ENCODE data around the gene MAP1LC3A. TPM values are rescaled to one million over a fixed set of nuclear protein-coding genes. Genes with fewer than 3 reads are reported as not detected.

Gene MAP1LC3A
- total RNA-seq, 1 experiment from 2014 or later = 25.9 TPM

DNA sequence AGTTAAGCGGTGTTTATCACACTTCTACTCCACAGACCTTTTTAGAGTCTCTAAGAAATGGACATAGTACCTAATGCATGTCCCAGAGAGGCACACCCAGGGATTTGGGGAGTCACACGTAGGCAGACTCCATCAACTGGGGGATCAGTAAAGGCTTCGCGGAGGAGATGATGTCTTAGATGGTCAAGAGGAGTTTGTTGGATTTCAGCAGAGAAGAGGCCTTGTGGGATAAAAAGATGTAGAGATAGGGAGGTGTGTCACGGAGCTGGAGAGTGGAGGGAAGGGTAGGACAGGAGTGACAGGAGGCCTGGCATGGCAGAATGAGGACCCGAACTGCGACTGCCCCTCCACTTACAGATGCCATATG, 33.2 kb upstream of the MAP1LC3A start:
- Histone ChIP-seq H2BK15ac (ENCODE audit: low read depth, low read length) (no peak overlapping the region), H2AFZ (ENCODE audit: low read length) (no peak overlapping the region), H3K4me1 (ENCODE audit: insufficient read depth, low read length) (no peaks in the 10 kb centered on the region), H3K27me3 (ENCODE audit: insufficient read depth, low read length) (no peaks in the 10 kb centered on the region), H4K91ac (ENCODE audit: insufficient read length, low read depth, low read length) (no peak overlapping the region), H3K79me1 (ENCODE audit: insufficient read depth, low read depth, low read length, poor library complexity, severe bottlenecking) (no peaks in the 10 kb centered on the region), H2BK12ac (ENCODE audit: insufficient read length, low read depth, low read length) (no peak overlapping the region), H4K5ac (ENCODE audit: insufficient read length, low read depth, low read length) (no peak overlapping the region), H2BK20ac (ENCODE audit: low read depth, low read length, poor library complexity, severe bottlenecking) (no peak overlapping the region), H2AK5ac (ENCODE audit: insufficient read length, low read length) (no peak overlapping the region), H4K8ac (replicated peaks; ENCODE audit: insufficient read length, low read depth, low read length) (no peak overlapping the region), H3K4ac (ENCODE audit: low read depth, low read length) (no peak overlapping the region), H4K20me1 (ENCODE audit: control insufficient read depth, insufficient read depth, insufficient read length) (no peaks in the 10 kb centered on the region), H3K23ac (ENCODE audit: insufficient read length, low read depth, low read length) (no peak overlapping the region), H3K9me3 (ENCODE audit: control insufficient read depth, low read depth, low read length) (no peaks in the 10 kb centered on the region), H3K27ac (ENCODE audit: insufficient read length, low read depth, low read length) (no peak overlapping the region), H3K79me2 (ENCODE audit: insufficient read depth, low read length) (peaks cover 6% of the 10 kb centered on the region; the same call in 1 of the 2 replicates), H3K18ac (ENCODE audit: insufficient read length, low read depth, low read length) (no peak overlapping the region), H3T11ph (ENCODE audit: low read length) (no peak overlapping the region), H3K14ac (ENCODE audit: insufficient read depth, low read length) (no peak overlapping the region), H3K23me2 (ENCODE audit: insufficient read length, low read depth, low read length, poor library complexity, severe bottlenecking) (no peaks in the 10 kb centered on the region), H3K9ac (ENCODE audit: extremely low read depth, insufficient read length, low read length) (no peak overlapping the region), H3K56ac (ENCODE audit: insufficient read length, low read depth, low read length) (no peak overlapping the region), H2BK120ac (ENCODE audit: low read depth, low read length, poor library complexity, severe bottlenecking) (no peak overlapping the region), H2BK5ac (ENCODE audit: insufficient read length, low read length) (no peak overlapping the region), H3K4me2 (ENCODE audit: insufficient read depth, insufficient read length, low read length) (no peak overlapping the region)
- no peak for DNase-seq
- H3K9me3 Mint-ChIP-seq = no peaks in the 10 kb centered on the region
- TF ChIP-seq, protein P1, sequence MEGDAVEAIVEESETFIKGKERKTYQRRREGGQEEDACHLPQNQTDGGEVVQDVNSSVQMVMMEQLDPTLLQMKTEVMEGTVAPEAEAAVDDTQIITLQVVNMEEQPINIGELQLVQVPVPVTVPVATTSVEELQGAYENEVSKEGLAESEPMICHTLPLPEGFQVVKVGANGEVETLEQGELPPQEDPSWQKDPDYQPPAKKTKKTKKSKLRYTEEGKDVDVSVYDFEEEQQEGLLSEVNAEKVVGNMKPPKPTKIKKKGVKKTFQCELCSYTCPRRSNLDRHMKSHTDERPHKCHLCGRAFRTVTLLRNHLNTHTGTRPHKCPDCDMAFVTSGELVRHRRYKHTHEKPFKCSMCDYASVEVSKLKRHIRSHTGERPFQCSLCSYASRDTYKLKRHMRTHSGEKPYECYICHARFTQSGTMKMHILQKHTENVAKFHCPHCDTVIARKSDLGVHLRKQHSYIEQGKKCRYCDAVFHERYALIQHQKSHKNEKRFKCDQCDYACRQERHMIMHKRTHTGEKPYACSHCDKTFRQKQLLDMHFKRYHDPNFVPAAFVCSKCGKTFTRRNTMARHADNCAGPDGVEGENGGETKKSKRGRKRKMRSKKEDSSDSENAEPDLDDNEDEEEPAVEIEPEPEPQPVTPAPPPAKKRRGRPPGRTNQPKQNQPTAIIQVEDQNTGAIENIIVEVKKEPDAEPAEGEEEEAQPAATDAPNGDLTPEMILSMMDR (conservative IDR thresholded peaks at IDR 0.05) = no peak
- H3K36me3 Mint-ChIP-seq (ENCODE audit: insufficient read depth in 1 of 3, low read depth in 3 of 3) = peaks cover 8 to 66% (median 43%) of the 10 kb centered on the region in 3 experiments; a peak in 6 of 7 replicates
- peak overlapping the region in 2 of 3 experiments; percentile 23 to 47; a peak in 4 of 7 replicates for H3K27ac Mint-ChIP-seq
- H3K4me1 Mint-ChIP-seq = peaks cover 9 to 15% of the 10 kb centered on the region in 2 experiments
- H3K4me3 Mint-ChIP-seq = no peak overlapping the region
- no CpG with 5 or more reads among the region's 7 CpGs for WGBS (ENCODE audit: extremely low coverage, insufficient read length, low lambda C conversion rate)
- H3K27me3 Mint-ChIP-seq (ENCODE audit: low read depth) = no peaks in the 10 kb centered on the region
